Measurements from ENCODE around the gene ELP5. TPM values are rescaled to one million over a fixed set of nuclear protein-coding genes. Genes with fewer than 3 reads are reported as not detected.
"Not testable (repeated sequence)": the region's sequence is repeated elsewhere in the genome, so short reads cannot be mapped to it uniquely, and the experiment has no call there.

The ELP5 gene
- total RNA-seq, 1 donor from 2014 or later: 20.0 TPM

DNA sequence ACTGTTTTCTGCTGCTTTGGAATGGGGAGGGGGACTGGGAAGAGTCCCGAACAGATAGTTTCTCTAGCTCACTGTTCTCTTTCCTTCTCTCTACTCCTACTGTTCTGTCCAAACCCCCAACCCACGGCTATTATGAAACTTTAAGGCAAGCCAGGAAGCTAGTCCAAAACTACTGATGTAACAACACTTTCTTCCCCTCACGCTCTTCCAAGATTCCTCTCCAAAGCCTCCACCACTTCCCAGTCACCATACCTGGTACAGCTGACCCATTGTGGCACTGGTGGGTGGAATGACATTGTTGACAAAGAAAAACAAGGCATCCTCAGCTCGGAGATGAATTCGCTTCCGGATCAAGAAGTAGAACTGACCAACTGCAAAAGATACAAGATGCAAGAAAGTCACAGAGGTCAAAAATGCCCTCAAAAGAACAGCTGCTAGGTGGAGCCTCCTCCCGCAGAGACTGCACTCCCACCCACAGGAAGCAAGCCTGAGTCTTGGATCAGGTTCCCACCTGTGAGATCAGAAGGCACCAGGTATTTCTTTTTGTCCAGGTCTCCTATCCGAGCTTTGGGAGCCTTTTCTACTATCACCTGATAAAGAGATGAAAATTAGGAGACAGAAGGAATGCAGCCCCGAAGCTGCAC, 10.8 kb upstream of the ELP5 start:
- Histone ChIP-seq H3K4me3 (ENCODE audit: low read depth, low read length) (peak overlapping the region; percentile 80), H3K27me3 (ENCODE audit: control insufficient read depth, insufficient read depth, low read length) (no peaks in the 10 kb centered on the region), H3K36me3 (ENCODE audit: control insufficient read depth, insufficient read depth, low read length) (peaks cover 17% of the 10 kb centered on the region)
- DNase-seq (ENCODE audit: low read depth) (no peak), FAIRE-seq (peak; percentile 75)
- TF ChIP-seq CTCF (IDR thresholded peaks at IDR 0.05; ENCODE audit: insufficient read depth, low read length, severe bottlenecking): no peak

DNA sequence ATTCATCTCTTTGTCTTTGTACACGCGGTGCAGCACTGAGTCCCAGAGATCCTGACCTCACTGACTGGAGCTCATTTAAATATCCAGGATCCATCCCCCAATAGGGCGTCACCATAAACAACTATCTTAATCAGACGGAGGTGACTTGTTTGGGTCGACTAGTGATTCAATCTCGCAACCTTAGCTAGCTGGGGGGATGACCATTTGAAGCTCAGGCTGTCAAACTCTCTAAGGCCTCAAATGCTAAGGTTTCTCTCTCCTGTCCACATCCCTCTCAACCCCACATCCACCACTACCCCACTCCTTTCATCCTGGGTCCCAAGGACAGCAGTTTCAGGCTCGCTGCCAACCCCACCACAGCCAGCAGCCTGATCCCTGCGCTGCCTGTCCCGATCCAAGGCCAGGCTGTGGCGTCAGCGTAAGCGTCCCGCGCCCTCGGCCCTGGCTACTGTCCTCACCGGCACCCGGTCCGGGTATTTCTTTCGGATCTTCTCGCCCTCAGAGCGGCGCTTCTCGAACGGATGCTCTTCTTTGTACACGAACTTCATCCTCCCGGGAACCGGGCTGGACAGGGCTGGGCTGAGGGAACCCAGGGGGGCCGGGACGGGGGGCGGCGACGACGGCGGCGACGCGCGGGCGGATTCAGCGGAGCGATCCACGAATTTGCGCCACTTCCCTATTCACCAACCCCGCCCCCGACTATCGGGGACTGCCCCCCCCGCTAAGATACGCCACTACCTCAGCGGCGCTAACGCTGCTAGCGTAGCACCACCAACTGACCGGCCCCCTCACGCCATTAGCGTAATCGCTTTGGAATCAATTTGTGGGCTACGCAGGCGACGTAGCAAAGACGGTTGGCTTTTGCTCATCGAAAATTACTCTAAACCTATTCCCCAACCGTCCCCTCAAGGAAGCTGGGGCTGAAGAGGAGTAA, 10.0 kb upstream of the ELP5 start, which contains the start of gene GABARAP:
GABARAP (minus strand) TSS at position 667 of the 934 bp plus-strand sequence; CDS start at position 548, 119 bp downstream.
- Histone ChIP-seq H3K36me3 (ENCODE audit: control insufficient read depth, insufficient read depth, low read length) (peaks cover 18% of the 10 kb centered on the region), H3K4me3 (ENCODE audit: low read depth, low read length) (peak within 1 kb of the TSS; percentile 80), H3K27me3 (ENCODE audit: control insufficient read depth, insufficient read depth, low read length) (no peaks in the 10 kb centered on the region)
- no peak for TF ChIP-seq CTCF (IDR thresholded peaks at IDR 0.05; ENCODE audit: insufficient read depth, low read length, severe bottlenecking)
- DNase-seq (ENCODE audit: low read depth) (peak; percentile 83), FAIRE-seq (no peak)

DNA sequence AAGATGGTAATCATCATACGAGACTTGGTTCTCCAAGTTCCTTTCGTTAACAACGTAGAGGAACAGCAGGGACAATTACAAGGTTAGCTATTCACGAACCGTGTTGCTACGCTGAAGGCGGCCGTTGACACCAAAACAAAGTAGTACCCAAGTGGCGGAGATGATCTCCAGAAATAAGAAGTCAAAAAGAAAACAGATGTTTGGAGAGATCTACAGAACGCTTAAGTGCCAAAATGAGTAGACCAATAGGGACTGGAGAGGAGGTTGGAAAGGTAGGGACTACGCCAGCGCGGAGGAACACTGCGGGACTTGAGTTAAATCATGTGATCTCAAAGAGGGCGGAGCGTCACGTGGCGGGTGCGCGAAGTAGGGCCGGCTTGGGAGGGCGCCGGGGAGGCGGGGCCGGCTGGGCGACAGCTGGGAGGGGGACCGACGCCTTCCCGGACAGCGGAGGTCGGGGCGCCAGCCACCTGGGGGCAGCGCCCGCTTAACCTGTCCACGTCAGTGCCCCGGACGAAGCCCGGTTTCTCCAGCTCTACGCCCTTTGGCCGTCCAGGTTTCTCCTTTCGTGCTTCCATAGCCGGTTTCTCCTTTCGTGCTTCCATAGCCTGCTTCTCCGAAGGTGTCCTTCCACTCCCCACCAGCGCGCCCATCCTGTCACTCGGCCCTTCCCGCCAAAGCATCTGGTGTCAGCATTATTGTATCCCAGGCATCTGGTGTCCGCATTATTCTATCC, 9.1 kb upstream of the ELP5 start:
- peak overlapping the region; percentile 80 for H3K4me3 ChIP-seq (ENCODE audit: low read depth, low read length)
- DNase-seq (ENCODE audit: low read depth) (peak; percentile 82), FAIRE-seq (no peak)
- TF ChIP-seq CTCF (IDR thresholded peaks at IDR 0.05; ENCODE audit: insufficient read depth, low read length, severe bottlenecking): no peak
- H3K36me3 ChIP-seq (ENCODE audit: control insufficient read depth, insufficient read depth, low read length): peaks cover 15% of the 10 kb centered on the region
- H3K27me3 ChIP-seq (ENCODE audit: control insufficient read depth, insufficient read depth, low read length): no peaks in the 10 kb centered on the region

- DNase-seq (ENCODE audit: low read depth): no peak
- peak overlapping the region; percentile 80 for H3K4me3 ChIP-seq (ENCODE audit: low read depth, low read length)
- peaks cover 15% of the 10 kb centered on the region for H3K36me3 ChIP-seq (ENCODE audit: control insufficient read depth, insufficient read depth, low read length)
- FAIRE-seq: no peak
- H3K27me3 ChIP-seq (ENCODE audit: control insufficient read depth, insufficient read depth, low read length): no peaks in the 10 kb centered on the region
- no peak for TF ChIP-seq CTCF (IDR thresholded peaks at IDR 0.05; ENCODE audit: insufficient read depth, low read length, severe bottlenecking)
These were observed 8.6 kb upstream of the ELP5 start for GRCh38 chr17:7243453-7243729.

DNA sequence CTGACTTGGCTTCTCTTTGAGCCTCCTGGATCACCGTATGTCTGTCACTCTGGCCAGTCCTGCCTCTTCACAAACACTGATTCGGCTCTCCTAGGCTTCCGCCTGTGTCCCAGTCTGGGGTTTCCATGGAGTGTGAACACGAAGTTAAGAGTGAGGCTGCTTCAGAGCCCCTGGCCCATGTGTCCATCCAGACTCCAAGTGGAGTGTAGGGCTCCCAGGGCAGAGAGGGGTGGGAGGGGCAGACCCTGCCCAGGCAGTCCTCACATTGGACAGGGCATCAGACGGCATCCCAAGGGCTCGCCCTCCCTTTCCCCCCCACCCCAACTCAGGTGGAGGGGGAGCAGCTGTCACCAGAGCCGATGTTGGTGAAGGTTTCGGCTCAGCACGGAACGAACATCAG, 8.2 kb upstream of the ELP5 start:
- DNase-seq (ENCODE audit: low read depth); FAIRE-seq; H3K4me3 ChIP-seq (ENCODE audit: low read depth, low read length); H3K27me3 ChIP-seq (ENCODE audit: control insufficient read depth, insufficient read depth, low read length): not testable (repeated sequence)
- peaks cover 15% of the 10 kb centered on the region for H3K36me3 ChIP-seq (ENCODE audit: control insufficient read depth, insufficient read depth, low read length)

- H3K36me3 ChIP-seq (ENCODE audit: control insufficient read depth, insufficient read depth, low read length): peaks cover 6% of the 10 kb centered on the region
- DNase-seq (ENCODE audit: low read depth) (no peak), FAIRE-seq (peak; percentile 43)
- H3K4me3 ChIP-seq (ENCODE audit: low read depth, low read length): no peak overlapping the region
- TF ChIP-seq CTCF (IDR thresholded peaks at IDR 0.05; ENCODE audit: insufficient read depth, low read length, severe bottlenecking): no peak
- no peaks in the 10 kb centered on the region for H3K27me3 ChIP-seq (ENCODE audit: control insufficient read depth, insufficient read depth, low read length)
These were observed 5.2 kb upstream of the ELP5 start for GRCh38 chr17:7246779-7247178.
